ENCODE data around the gene MAB21L3.

Gene MAB21L3

GRCh38 chr1:116179964-116180363 lies 68.8 kb downstream of the MAB21L3 start:
- no peak for DNase-seq (ENCODE audit: extremely low read depth, low read depth)
- no peak for TF ChIP-seq CTCF (IDR thresholded peaks at IDR 0.05; ENCODE audit: low read depth, low read length)

GRCh38 chr1:116182019-116182714 lies 71.0 kb downstream of the MAB21L3 start:
- DNase-seq (ENCODE audit: extremely low read depth, low read depth) = no peak

More at GRCh38 chr1:116182019-116182714, 71.0 kb downstream of the MAB21L3 start:
- TF ChIP-seq CTCF (IDR thresholded peaks at IDR 0.05; ENCODE audit: low read depth, low read length) = no peak
